ENCODE measurements around the gene SLC27A1.
A peak's percentile ranks its signal among the peaks of the same experiment; 100 is the strongest.
"Not testable (repeated sequence)": the region's sequence is repeated elsewhere in the genome, so short reads cannot be mapped to it uniquely, and the experiment has no call there.

Gene SLC27A1

GRCh38 chr19:17456127-17456526 lies 14.2 kb upstream of the SLC27A1 start:
- no peak for DNase-seq

- no peak for DNase-seq
Measured at GRCh38 chr19:17457616-17458015, 12.7 kb upstream of the SLC27A1 start.

- DNase-seq, result no peak
Measured at GRCh38 chr19:17458970-17459369, 11.4 kb upstream of the SLC27A1 start.

GRCh38 chr19:17460372-17461230 lies 9.7 kb upstream of the SLC27A1 start, which contains the start of gene NXNL1:
Gene NXNL1 (minus strand): TSS chr19:17460926. CDS start chr19:17460869, 57 bp downstream.
- DNase-seq, result no peak

GRCh38 chr19:17466487-17466850 lies 3.9 kb upstream of the SLC27A1 start:
- DNase-seq, result no peak

GRCh38 chr19:17467471-17468301 lies 2.6 kb upstream of the SLC27A1 start:
- no peak for DNase-seq

GRCh38 chr19:17468302-17469091 lies 1.8 kb upstream of the SLC27A1 start:
- DNase-seq, result peak in 40 of 51 donors; percentile 10 to 77 (median 55)

- peak in 3 of 51 donors; percentile 42 to 58 (median 51) for DNase-seq
Measured at GRCh38 chr19:17469092-17469480, 1.2 kb upstream of the SLC27A1 start.

GRCh38 chr19:17469481-17470067 lies 750 bp upstream of the SLC27A1 start:
- DNase-seq, result peak in 49 of 51 donors; percentile 61 to 99 (median 87)

GRCh38 chr19:17471410-17472125 lies 1.2 kb downstream of the SLC27A1 start:
- no peak for DNase-seq

GRCh38 chr19:17473041-17473440 lies 2.7 kb downstream of the SLC27A1 start:
- no peak for DNase-seq

- not testable (repeated sequence) for DNase-seq
Measured at GRCh38 chr19:17475011-17475540, 4.8 kb downstream of the SLC27A1 start.

GRCh38 chr19:17475541-17476115 lies 5.3 kb downstream of the SLC27A1 start:
- DNase-seq, result peak; percentile 23 to 97 (median 82)

GRCh38 chr19:17479325-17479791 lies 9.0 kb downstream of the SLC27A1 start:
- DNase-seq, result peak in 21 of 51 donors; percentile 10 to 65 (median 35)

- no peak for DNase-seq
Measured at GRCh38 chr19:17481986-17482385, 11.7 kb downstream of the SLC27A1 start.

- DNase-seq, result no peak
Measured at GRCh38 chr19:17482877-17483604, 12.7 kb downstream of the SLC27A1 start.

GRCh38 chr19:17483605-17484002 lies 13.3 kb downstream of the SLC27A1 start:
- DNase-seq, result no peak

- no peak for DNase-seq
Measured at GRCh38 chr19:17484520-17485185, 14.3 kb downstream of the SLC27A1 start.

All from hypothalamus (tissue), 51 donors.